Measurements from ENCODE around the gene ATP5F1B. TPM values are rescaled to one million over a fixed set of nuclear protein-coding genes. Genes with fewer than 3 reads are reported as not detected.
A peak's percentile ranks its signal among the peaks of the same experiment; 100 is the strongest.

The ATP5F1B gene
- polyA plus RNA-seq (2012; ENCODE audit: low read depth, missing spikeins) = 754 TPM

DNA sequence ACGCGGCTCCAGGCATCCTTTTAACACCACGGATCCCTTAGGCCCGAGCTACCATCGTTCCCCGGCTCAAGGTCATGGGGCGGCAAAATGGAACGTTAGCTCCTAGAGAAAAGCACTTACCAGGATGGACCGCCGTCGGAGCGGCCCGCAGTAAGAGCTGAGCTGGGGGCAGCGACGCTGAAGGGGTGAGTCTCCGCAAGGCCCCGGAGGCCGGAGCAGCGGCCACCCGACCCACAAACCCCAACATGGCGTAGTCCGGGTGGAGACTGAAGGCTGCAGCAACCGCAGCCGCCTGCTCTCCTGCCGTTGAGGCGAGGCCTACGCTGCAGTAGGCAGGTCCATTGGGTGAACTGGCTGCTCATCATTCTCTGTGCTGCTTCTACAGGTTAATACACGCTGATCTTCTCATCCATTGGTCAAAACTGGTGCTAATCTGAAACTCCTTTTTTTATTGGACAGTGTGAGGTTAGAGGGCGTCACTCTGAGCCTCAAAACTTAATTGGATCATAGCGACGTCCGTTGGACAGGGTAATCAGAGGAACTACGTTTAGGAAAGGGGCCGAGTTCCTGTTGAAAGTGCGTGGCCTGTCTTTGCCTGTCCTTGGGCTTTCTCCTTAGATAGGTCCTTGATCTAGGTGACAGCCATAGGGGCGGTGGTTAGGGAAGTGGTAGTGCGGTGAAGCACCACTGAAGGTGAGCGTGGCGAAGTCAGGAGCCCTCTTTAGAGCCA lies at the start of gene ATP5F1B:
TSS of gene ATP5F1B (minus strand) at position 268 of the 730 bp plus-strand sequence. CDS start at position 247, 21 bp downstream.
- FAIRE-seq (peak; percentile 96), DNase-seq (ENCODE audit: insufficient read length, low spot score) (peak; percentile 93)
- TF ChIP-seq TAF1 (IDR thresholded peaks at IDR 0.05; ENCODE audit: low read depth, low read length) (peak; percentile 98), SPI1 (IDR thresholded peaks at IDR 0.05; ENCODE audit: low read depth, low read length) (peak; percentile 59; the same call in 1 of the 2 replicates), PAX5 (IDR thresholded peaks at IDR 0.05; ENCODE audit: insufficient read depth, low read length, severe bottlenecking) (no peak), POLR2AphosphoS5 (IDR thresholded peaks at IDR 0.05; ENCODE audit: low read depth, low read length) (peak; percentile 99), POLR2A (IDR thresholded peaks at IDR 0.05; ENCODE audit: low read depth, low read length) (peak; percentile 99), POU2F2 (IDR thresholded peaks at IDR 0.05; ENCODE audit: low read depth, low read length) (peak; percentile 80; the same call in 1 of the 2 replicates)

- DNase-seq (ENCODE audit: insufficient read length, low spot score) = no peak
- FAIRE-seq = no peak
- no peak for TF ChIP-seq PAX5 (IDR thresholded peaks at IDR 0.05; ENCODE audit: insufficient read depth, low read length, severe bottlenecking)
- no peak for TF ChIP-seq POU2F2 (IDR thresholded peaks at IDR 0.05; ENCODE audit: low read depth, low read length)
- no peak for TF ChIP-seq POLR2AphosphoS5 (IDR thresholded peaks at IDR 0.05; ENCODE audit: low read depth, low read length)
- no peak for TF ChIP-seq POLR2A (IDR thresholded peaks at IDR 0.05; ENCODE audit: low read depth, low read length)
- no peak for TF ChIP-seq SPI1 (IDR thresholded peaks at IDR 0.05; ENCODE audit: low read depth, low read length)
- no peak for TF ChIP-seq TAF1 (IDR thresholded peaks at IDR 0.05; ENCODE audit: low read depth, low read length)
These were observed 48.4 kb upstream of the ATP5F1B start for GRCh38 chr12:56694161-56694560.

GRCh38 chr12:56688846-56689109 lies 43.0 kb upstream of the ATP5F1B start:
- TF ChIP-seq POLR2AphosphoS5 (IDR thresholded peaks at IDR 0.05; ENCODE audit: low read depth, low read length) = no peak
- no peak for TF ChIP-seq POLR2A (IDR thresholded peaks at IDR 0.05; ENCODE audit: low read depth, low read length)
- no peak for TF ChIP-seq PAX5 (IDR thresholded peaks at IDR 0.05; ENCODE audit: insufficient read depth, low read length, severe bottlenecking)
- no peak for TF ChIP-seq POU2F2 (IDR thresholded peaks at IDR 0.05; ENCODE audit: low read depth, low read length)
- TF ChIP-seq SPI1 (IDR thresholded peaks at IDR 0.05; ENCODE audit: low read depth, low read length) = no peak
- no peak for TF ChIP-seq TAF1 (IDR thresholded peaks at IDR 0.05; ENCODE audit: low read depth, low read length)
- FAIRE-seq (no peak), DNase-seq (ENCODE audit: insufficient read length, low spot score) (peak; percentile 47)

DNA sequence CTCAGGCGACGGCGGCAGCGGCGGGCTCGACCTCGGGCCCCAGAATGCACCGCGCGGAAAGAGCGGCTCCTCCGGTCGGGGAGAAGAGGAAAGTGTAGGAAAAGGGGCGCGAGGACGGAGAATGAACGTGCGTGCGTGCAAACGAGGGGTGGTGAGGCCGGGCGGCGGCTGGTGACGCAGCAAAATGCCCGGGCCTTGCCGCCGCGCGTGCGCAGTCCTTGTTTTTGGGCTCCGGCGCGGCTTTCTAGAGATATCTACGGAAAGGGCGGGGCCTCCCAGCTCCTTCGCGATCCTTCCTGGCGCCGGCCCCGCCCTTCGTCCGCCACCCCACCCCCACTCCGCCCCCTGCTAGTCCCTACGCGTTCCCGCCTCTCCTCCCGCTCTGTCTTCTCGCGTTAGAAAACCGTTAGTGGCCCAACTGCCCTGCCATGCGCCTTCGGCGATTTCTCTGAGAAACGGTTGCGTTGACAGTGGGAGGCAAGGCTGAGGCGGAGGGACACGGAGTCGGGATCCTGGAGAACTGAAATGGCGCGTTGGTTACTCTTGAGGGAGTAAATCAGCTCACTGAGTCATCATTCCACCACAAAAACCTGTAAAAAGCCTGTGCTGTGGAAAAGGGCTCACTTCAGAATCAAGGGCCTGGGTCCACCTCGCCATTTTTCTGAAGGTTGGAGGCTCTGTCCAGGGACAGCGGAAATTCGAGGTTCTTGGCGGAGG lies 42.5 kb upstream of the ATP5F1B start, which contains the start of gene PTGES3:
TSS of gene PTGES3 (minus strand) at position 156 of the 717 bp plus-strand sequence. CDS start 285 bp downstream, outside the sequence.
- DNase-seq (ENCODE audit: insufficient read length, low spot score) (peak; percentile 84), FAIRE-seq (peak; percentile 92)
- no peak for TF ChIP-seq SPI1 (IDR thresholded peaks at IDR 0.05; ENCODE audit: low read depth, low read length)
- TF ChIP-seq POLR2AphosphoS5 (IDR thresholded peaks at IDR 0.05; ENCODE audit: low read depth, low read length) = peak; percentile 97
- peak; percentile 92 for TF ChIP-seq POLR2A (IDR thresholded peaks at IDR 0.05; ENCODE audit: low read depth, low read length)
- TF ChIP-seq TAF1 (IDR thresholded peaks at IDR 0.05; ENCODE audit: low read depth, low read length) = peak; percentile 91
- TF ChIP-seq POU2F2 (IDR thresholded peaks at IDR 0.05; ENCODE audit: low read depth, low read length) = peak; percentile 44; the same call in 1 of the 2 replicates
- no peak for TF ChIP-seq PAX5 (IDR thresholded peaks at IDR 0.05; ENCODE audit: insufficient read depth, low read length, severe bottlenecking)

DNA sequence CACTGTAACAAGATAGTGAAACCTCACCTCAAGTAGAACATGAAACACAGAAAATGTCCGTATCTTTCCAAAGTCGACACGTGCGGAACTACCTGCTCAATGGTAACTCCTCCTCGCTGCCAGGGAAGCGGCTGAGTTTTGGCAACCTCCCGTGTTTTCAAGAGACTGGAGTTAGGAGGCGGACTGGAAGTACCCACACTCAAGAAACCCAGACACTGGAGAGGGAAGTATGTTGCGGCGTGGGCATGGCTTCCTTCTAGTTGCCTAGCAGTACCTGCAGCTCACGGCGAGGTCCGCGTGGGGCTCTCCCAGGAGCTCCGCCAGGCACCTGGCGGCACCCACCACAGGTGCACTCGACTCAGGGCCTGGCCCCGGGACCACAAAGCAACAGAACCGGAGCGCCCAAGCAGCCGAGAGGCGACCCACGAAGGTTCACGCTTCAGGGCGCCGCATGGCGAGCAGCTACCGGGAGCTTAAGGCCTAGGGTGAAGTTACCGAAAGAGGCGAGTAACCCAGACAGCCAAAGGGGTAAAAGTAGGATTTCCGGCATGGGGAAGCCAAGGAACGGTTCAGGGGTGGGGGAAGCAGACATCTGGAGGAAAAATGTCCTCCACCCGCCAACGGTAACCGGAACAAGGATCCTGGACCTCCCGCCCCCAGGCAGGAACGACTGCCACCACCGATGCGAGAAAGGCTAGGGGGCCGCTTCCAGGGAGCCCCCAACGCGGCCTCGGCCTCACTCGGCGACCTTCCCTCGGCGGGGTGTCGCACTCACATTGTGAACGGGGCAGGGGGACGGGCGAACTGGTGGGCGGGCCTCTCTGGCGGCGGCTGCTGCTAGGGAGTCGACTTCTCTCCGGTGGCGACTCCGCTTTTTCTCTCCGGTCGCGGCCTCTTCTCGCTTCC lies 41.7 kb upstream of the ATP5F1B start:
- DNase-seq (ENCODE audit: insufficient read length, low spot score) (no peak), FAIRE-seq (peak; percentile 68)
- TF ChIP-seq POLR2A (IDR thresholded peaks at IDR 0.05; ENCODE audit: low read depth, low read length) = peak; percentile 72; the same call in 1 of the 2 replicates
- no peak for TF ChIP-seq POU2F2 (IDR thresholded peaks at IDR 0.05; ENCODE audit: low read depth, low read length)
- TF ChIP-seq POLR2AphosphoS5 (IDR thresholded peaks at IDR 0.05; ENCODE audit: low read depth, low read length) = peak; percentile 68; the same call in 1 of the 2 replicates
- TF ChIP-seq TAF1 (IDR thresholded peaks at IDR 0.05; ENCODE audit: low read depth, low read length) = no peak
- TF ChIP-seq PAX5 (IDR thresholded peaks at IDR 0.05; ENCODE audit: insufficient read depth, low read length, severe bottlenecking) = no peak
- TF ChIP-seq SPI1 (IDR thresholded peaks at IDR 0.05; ENCODE audit: low read depth, low read length) = no peak

DNA sequence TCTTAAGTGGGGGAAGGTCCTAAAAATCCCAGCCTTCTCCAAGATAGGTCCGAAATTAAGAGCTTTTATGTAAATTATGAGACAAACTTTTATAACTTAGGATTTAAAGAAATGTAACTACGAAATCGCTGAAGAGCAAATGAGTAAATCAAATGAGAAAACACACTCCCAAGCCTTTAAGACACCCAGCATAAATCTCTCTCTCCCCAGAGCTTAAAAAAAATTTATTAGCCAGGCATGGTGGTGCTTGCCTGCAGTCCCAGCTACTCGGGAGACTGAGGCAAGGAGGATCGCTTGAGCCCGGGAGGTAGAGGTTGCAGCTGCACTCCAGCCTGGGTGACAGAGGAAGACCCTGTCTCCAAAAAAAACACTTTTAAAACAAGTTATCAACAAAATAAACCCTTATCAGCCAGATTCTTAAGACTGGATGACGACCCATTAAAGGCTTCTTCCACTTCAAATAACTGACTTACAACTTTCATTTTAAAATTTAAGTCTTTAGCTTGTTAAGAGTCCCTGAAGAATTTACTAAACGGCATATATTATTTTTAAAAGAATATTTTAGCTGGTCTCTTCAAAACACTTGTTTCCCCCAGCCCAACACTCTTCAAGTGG lies 39.1 kb upstream of the ATP5F1B start:
- DNase-seq (ENCODE audit: insufficient read length, low spot score) (no peak), FAIRE-seq (no peak)
- TF ChIP-seq POU2F2 (IDR thresholded peaks at IDR 0.05; ENCODE audit: low read depth, low read length) (no peak), POLR2A (IDR thresholded peaks at IDR 0.05; ENCODE audit: low read depth, low read length) (no peak), PAX5 (IDR thresholded peaks at IDR 0.05; ENCODE audit: insufficient read depth, low read length, severe bottlenecking) (no peak), POLR2AphosphoS5 (IDR thresholded peaks at IDR 0.05; ENCODE audit: low read depth, low read length) (no peak), TAF1 (IDR thresholded peaks at IDR 0.05; ENCODE audit: low read depth, low read length) (no peak), SPI1 (IDR thresholded peaks at IDR 0.05; ENCODE audit: low read depth, low read length) (no peak)

GRCh38 chr12:56682323-56682722 lies 36.5 kb upstream of the ATP5F1B start:
- TF ChIP-seq PAX5 (IDR thresholded peaks at IDR 0.05; ENCODE audit: insufficient read depth, low read length, severe bottlenecking) = no peak
- no peak for DNase-seq (ENCODE audit: insufficient read length, low spot score)
- no peak for FAIRE-seq

- FAIRE-seq (no peak), DNase-seq (ENCODE audit: insufficient read length, low spot score) (no peak)
- TF ChIP-seq PAX5 (IDR thresholded peaks at IDR 0.05; ENCODE audit: insufficient read depth, low read length, severe bottlenecking) (no peak), SPI1 (IDR thresholded peaks at IDR 0.05; ENCODE audit: low read depth, low read length) (no peak), POLR2A (IDR thresholded peaks at IDR 0.05; ENCODE audit: low read depth, low read length) (no peak), TAF1 (IDR thresholded peaks at IDR 0.05; ENCODE audit: low read depth, low read length) (no peak), POLR2AphosphoS5 (IDR thresholded peaks at IDR 0.05; ENCODE audit: low read depth, low read length) (no peak), POU2F2 (IDR thresholded peaks at IDR 0.05; ENCODE audit: low read depth, low read length) (no peak)
These were observed 34.2 kb upstream of the ATP5F1B start for GRCh38 chr12:56679883-56680575.

All from GM12891 (cell line).